ENCODE results near the gene SLC11A1.

SLC11A1 gene

GRCh38 chr2:218367415-218368149 lies 14.5 kb upstream of the SLC11A1 start:
- DNase-seq = peak; percentile 65

- DNase-seq = no peak
Observed at GRCh38 chr2:218368150-218368528, 13.9 kb upstream of the SLC11A1 start.

GRCh38 chr2:218368621-218369153 lies 13.4 kb upstream of the SLC11A1 start:
- no peak for DNase-seq

GRCh38 chr2:218369330-218369729 lies 12.7 kb upstream of the SLC11A1 start:
- DNase-seq = no peak

- DNase-seq = no peak
Observed at GRCh38 chr2:218370410-218371063, 11.5 kb upstream of the SLC11A1 start.

GRCh38 chr2:218371983-218372350 lies 10.1 kb upstream of the SLC11A1 start:
- no peak for DNase-seq

GRCh38 chr2:218374795-218375194 lies 7.3 kb upstream of the SLC11A1 start:
- DNase-seq = no peak

GRCh38 chr2:218375212-218375611 lies 6.9 kb upstream of the SLC11A1 start:
- no peak for DNase-seq

- no peak for DNase-seq
Observed at GRCh38 chr2:218378053-218378452, 4.0 kb upstream of the SLC11A1 start.

GRCh38 chr2:218382785-218383184 lies 712 bp downstream of the SLC11A1 start:
- DNase-seq = no peak

GRCh38 chr2:218383892-218384519 lies 1.9 kb downstream of the SLC11A1 start:
- DNase-seq = no peak

- DNase-seq = no peak
Observed at GRCh38 chr2:218384975-218385374, 2.9 kb downstream of the SLC11A1 start.

- DNase-seq = no peak
Observed at GRCh38 chr2:218386505-218387368, 4.7 kb downstream of the SLC11A1 start.

- no peak for DNase-seq
Observed at GRCh38 chr2:218387369-218388194, 5.5 kb downstream of the SLC11A1 start.

- no peak for DNase-seq
Observed at GRCh38 chr2:218389333-218390150, 7.5 kb downstream of the SLC11A1 start.

- DNase-seq = no peak
Observed at GRCh38 chr2:218391202-218391601, 9.1 kb downstream of the SLC11A1 start.

GRCh38 chr2:218392459-218392858 lies 10.4 kb downstream of the SLC11A1 start:
- no peak for DNase-seq

GRCh38 chr2:218392891-218393462 lies 10.9 kb downstream of the SLC11A1 start:
- DNase-seq = no peak

- no peak for DNase-seq
Observed at GRCh38 chr2:218393750-218394290, 11.7 kb downstream of the SLC11A1 start.

All from T-helper 9 cell (primary cell).